Measurements from ENCODE around the gene CHI3L1.

Gene CHI3L1

DNA sequence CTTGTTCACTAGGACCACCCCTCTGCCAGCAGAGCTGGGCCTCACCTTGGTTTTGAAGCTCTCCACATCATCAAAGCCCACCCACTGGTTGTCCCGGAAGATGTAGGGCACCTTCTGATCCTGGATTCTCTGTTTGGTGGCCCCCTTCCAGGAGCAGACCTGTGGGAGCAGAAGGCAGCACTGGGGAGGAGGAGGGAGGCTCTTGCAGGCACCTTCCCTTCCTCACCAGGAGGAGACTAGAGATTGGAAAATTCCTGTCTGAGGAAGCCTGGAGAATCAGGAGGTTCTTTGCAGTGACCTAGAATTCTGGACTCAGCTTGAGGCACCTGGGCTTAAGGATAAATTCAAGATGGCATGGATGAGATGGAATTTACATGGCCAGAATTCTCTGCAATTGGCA lies 32.7 kb upstream of the CHI3L1 start:
- TF ChIP-seq, protein P1, sequence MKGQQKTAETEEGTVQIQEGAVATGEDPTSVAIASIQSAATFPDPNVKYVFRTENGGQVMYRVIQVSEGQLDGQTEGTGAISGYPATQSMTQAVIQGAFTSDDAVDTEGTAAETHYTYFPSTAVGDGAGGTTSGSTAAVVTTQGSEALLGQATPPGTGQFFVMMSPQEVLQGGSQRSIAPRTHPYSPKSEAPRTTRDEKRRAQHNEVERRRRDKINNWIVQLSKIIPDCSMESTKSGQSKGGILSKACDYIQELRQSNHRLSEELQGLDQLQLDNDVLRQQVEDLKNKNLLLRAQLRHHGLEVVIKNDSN (IDR thresholded peaks at IDR 0.05) = no peak
- TF ChIP-seq ZBTB7A (IDR thresholded peaks at IDR 0.05; ENCODE audit: low read depth) (no peak), NFIC (IDR thresholded peaks at IDR 0.05) (no peak), TCF12 (IDR thresholded peaks at IDR 0.05; ENCODE audit: low read depth) (no peak), TEAD4 (IDR thresholded peaks at IDR 0.05) (no peak), EP300 (IDR thresholded peaks at IDR 0.05; ENCODE audit: borderline replicate concordance) (no peak), RAD21 (IDR thresholded peaks at IDR 0.05; ENCODE audit: low read depth) (no peak), EGR1 (IDR thresholded peaks at IDR 0.05) (no peak), FOXM1 (IDR thresholded peaks at IDR 0.05; ENCODE audit: borderline replicate concordance, low read depth) (no peak), CREB1 (IDR thresholded peaks at IDR 0.05; ENCODE audit: low read depth) (no peak), CEBPB (IDR thresholded peaks at IDR 0.05) (no peak), YY1 (IDR thresholded peaks at IDR 0.05; ENCODE audit: low read depth) (no peak), TAF1 (IDR thresholded peaks at IDR 0.05; ENCODE audit: low read depth) (no peak)
- TF ChIP-seq, protein P2, sequence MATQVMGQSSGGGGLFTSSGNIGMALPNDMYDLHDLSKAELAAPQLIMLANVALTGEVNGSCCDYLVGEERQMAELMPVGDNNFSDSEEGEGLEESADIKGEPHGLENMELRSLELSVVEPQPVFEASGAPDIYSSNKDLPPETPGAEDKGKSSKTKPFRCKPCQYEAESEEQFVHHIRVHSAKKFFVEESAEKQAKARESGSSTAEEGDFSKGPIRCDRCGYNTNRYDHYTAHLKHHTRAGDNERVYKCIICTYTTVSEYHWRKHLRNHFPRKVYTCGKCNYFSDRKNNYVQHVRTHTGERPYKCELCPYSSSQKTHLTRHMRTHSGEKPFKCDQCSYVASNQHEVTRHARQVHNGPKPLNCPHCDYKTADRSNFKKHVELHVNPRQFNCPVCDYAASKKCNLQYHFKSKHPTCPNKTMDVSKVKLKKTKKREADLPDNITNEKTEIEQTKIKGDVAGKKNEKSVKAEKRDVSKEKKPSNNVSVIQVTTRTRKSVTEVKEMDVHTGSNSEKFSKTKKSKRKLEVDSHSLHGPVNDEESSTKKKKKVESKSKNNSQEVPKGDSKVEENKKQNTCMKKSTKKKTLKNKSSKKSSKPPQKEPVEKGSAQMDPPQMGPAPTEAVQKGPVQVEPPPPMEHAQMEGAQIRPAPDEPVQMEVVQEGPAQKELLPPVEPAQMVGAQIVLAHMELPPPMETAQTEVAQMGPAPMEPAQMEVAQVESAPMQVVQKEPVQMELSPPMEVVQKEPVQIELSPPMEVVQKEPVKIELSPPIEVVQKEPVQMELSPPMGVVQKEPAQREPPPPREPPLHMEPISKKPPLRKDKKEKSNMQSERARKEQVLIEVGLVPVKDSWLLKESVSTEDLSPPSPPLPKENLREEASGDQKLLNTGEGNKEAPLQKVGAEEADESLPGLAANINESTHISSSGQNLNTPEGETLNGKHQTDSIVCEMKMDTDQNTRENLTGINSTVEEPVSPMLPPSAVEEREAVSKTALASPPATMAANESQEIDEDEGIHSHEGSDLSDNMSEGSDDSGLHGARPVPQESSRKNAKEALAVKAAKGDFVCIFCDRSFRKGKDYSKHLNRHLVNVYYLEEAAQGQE (IDR thresholded peaks at IDR 0.05; ENCODE audit: low read depth) = no peak
- TF ChIP-seq, protein P3, sequence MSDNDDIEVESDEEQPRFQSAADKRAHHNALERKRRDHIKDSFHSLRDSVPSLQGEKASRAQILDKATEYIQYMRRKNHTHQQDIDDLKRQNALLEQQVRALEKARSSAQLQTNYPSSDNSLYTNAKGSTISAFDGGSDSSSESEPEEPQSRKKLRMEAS (IDR thresholded peaks at IDR 0.05) = no peak

DNA sequence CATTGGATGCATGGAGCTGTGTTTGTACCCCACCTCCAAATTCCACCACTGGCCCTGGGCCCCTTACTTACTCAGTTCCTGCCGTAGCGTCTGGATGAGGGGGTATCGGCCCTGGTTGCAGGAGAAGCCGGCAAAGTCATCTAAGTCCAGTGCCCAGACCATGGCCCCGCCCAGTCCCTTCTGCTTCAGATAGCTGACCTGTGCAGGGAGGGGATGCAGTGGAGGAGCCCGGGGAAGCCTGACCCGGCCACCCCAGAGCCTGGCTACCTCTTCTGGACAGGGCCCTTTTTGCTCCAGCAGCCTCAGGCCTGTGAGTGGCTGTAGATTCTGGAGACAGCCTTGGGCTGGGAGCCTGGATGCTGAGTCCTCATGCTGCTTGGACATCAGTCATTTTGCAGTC lies 31.2 kb upstream of the CHI3L1 start:
- TF ChIP-seq RAD21 (IDR thresholded peaks at IDR 0.05; ENCODE audit: low read depth) = no peak
- no peak for TF ChIP-seq TCF12 (IDR thresholded peaks at IDR 0.05; ENCODE audit: low read depth)
- TF ChIP-seq, protein P1 (IDR thresholded peaks at IDR 0.05) = no peak
- TF ChIP-seq CREB1 (IDR thresholded peaks at IDR 0.05; ENCODE audit: low read depth) = no peak
- TF ChIP-seq, protein P2 (IDR thresholded peaks at IDR 0.05; ENCODE audit: low read depth) = no peak
- TF ChIP-seq TEAD4 (IDR thresholded peaks at IDR 0.05) = no peak
- TF ChIP-seq YY1 (IDR thresholded peaks at IDR 0.05; ENCODE audit: low read depth) = no peak
- TF ChIP-seq, protein P3 (IDR thresholded peaks at IDR 0.05) = no peak
- TF ChIP-seq FOXM1 (IDR thresholded peaks at IDR 0.05; ENCODE audit: borderline replicate concordance, low read depth) = no peak
- no peak for TF ChIP-seq EGR1 (IDR thresholded peaks at IDR 0.05)
- no peak for TF ChIP-seq EP300 (IDR thresholded peaks at IDR 0.05; ENCODE audit: borderline replicate concordance)
- no peak for TF ChIP-seq ZBTB7A (IDR thresholded peaks at IDR 0.05; ENCODE audit: low read depth)
- no peak for TF ChIP-seq CEBPB (IDR thresholded peaks at IDR 0.05)
- no peak for TF ChIP-seq TAF1 (IDR thresholded peaks at IDR 0.05; ENCODE audit: low read depth)
- no peak for TF ChIP-seq NFIC (IDR thresholded peaks at IDR 0.05)

DNA sequence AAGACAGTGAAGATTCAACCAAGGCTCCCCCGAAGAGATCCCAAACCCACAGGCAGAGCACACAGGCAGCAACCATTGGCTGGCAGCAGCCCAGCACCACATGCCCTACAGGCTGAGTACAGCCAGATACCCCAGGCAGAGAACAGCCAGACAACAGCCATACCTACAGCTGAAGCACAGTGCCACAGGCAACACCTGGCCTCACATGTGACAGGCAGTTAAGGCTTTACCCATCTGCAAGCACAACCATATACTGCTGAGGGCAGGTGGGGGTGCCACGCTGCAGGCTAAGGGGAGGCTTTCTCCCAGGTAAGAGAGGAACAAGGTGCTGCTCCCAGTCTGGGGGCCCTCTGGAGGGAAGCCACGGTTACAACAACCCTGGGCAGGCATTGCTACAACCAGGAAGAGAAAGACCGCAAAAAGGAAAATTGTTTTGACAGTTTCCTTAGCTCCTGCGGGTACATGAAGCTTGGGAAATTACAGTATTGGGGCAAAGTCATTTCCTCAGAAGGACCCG lies 30.7 kb upstream of the CHI3L1 start:
- no peak for TF ChIP-seq EP300 (IDR thresholded peaks at IDR 0.05; ENCODE audit: borderline replicate concordance)
- TF ChIP-seq, protein P3 (IDR thresholded peaks at IDR 0.05) = no peak
- no peak for TF ChIP-seq TAF1 (IDR thresholded peaks at IDR 0.05; ENCODE audit: low read depth)
- no peak for TF ChIP-seq ZBTB7A (IDR thresholded peaks at IDR 0.05; ENCODE audit: low read depth)
- TF ChIP-seq, protein P2 (IDR thresholded peaks at IDR 0.05; ENCODE audit: low read depth) = no peak
- TF ChIP-seq EGR1 (IDR thresholded peaks at IDR 0.05) = no peak
- TF ChIP-seq CREB1 (IDR thresholded peaks at IDR 0.05; ENCODE audit: low read depth) = no peak
- no peak for TF ChIP-seq NFIC (IDR thresholded peaks at IDR 0.05)
- no peak; the same call in 1 of the 2 replicates for TF ChIP-seq RAD21 (IDR thresholded peaks at IDR 0.05; ENCODE audit: low read depth)
- TF ChIP-seq TEAD4 (IDR thresholded peaks at IDR 0.05) = no peak
- no peak for TF ChIP-seq YY1 (IDR thresholded peaks at IDR 0.05; ENCODE audit: low read depth)
- TF ChIP-seq, protein P1 (IDR thresholded peaks at IDR 0.05) = no peak
- no peak for TF ChIP-seq FOXM1 (IDR thresholded peaks at IDR 0.05; ENCODE audit: borderline replicate concordance, low read depth)
- no peak for TF ChIP-seq TCF12 (IDR thresholded peaks at IDR 0.05; ENCODE audit: low read depth)
- no peak for TF ChIP-seq CEBPB (IDR thresholded peaks at IDR 0.05)
